HG02884 (cell line): ENCODE measurements around the gene ULBP1.
A peak's percentile ranks its signal among the peaks of the same experiment; 100 is the strongest.
"Not testable (repeated sequence)": the region's sequence is repeated elsewhere in the genome, so short reads cannot be mapped to it uniquely, and the experiment has no call there.

ENCODE experiments used
- ATAC-seq: cut with Tn5 transposase; IDR thresholded peaks from one replicate; pipeline ENCODE4 v1.9.1; 2021; ENCODE audit warnings: mild to moderate bottlenecking, moderate library complexity; ENCODE audit not compliant: unreplicated experiment

Gene ULBP1

DNA sequence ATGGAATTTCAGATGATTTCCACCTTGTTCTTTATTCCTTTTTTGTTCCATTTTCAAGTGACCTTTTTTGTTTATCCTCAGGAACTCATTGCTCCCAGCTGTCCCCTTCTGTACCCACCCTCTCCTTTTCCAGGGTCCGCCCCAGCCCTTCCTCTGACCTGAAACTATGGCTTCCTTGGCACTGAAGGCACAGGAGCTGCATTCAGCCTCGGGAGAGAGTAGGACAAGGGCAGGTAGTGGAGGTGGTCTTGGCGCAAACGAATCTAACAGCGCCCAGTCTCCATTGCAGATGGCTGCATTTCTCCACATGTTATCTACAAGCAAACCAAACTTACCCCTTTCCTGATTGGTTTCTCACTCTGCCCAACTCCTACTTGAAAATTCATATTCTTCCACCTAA, 30.7 kb upstream of the ULBP1 start:
- ATAC-seq = no peak

DNA sequence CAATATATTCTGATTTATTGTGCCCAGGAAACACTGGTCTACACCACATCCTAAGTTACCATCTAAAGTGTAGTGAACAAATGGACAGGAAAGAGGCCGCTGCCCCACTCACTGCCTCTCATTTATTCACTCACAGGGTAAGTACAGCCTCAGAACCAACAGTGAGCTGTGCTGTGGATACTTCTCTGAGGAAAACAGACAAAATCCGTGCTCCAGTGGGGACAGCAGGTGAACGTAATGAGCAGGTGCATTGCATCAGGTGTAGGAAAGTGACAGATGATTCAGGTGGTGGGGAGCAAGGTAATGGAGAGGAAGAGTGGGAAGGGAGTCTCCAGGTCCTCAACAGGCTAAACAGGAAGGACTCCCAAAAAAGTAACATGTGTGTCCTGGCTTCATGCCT, 30.3 kb upstream of the ULBP1 start:
- ATAC-seq = no peak

DNA sequence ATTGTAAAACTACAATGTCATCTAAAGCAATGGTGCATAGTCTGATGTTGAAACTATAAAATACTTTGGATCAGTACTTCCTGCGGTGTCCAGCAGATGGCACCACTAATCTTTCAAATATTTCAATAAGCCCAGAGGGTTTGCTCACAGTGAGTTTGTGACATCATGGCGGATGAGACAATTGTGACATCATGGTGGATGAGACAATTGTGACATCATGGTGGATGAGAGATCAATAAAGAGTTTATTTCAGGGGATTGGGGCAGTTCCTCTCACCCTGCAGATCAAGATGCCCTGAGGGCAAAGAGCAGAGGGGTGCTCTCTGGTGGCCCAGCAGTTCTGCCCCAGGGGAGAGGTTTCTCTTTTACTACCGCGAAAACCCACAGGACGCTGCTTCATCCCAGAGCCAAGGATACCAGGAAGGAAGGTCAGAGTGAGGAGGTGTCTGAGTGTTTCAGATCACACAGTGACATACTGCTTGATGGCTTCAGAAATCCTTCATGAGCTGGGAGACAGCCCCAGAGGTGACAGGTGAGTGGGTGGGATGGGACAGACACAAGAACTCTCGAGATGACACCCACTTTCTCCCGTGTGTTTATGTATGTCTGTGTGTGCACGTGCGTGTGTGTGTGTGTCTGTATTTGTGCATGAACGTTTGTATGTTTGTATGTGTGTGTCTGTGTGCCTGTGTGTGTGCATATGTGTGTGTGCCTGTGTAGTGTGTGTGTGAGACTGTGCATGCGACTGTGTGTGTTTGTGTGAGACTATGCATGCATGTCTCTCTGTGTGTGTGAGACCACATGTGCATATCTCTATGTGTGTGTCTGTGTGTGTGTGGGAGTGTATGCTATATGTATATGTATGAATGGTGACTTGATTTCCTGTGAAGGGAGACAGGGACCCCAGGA, 29.2 kb upstream of the ULBP1 start:
- ATAC-seq = no peak

DNA sequence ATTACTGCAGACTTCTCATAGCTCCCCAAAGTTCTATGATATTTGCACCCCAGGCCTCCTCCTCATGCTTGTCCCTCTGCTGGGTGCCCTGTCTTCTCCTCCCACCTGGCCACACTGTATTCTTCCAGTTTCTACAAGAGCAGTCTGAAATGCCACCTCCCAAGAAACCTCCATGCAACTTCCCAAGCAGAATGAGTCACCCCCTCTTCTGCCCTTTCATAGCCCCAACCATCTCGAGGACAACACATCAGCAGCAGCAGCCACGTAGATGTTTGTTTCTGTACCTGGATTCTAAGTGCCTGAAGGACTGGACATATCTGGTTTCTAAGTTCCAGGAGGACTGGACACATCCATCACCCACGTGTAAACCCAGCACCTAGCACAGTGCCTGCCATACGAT, 28.5 kb upstream of the ULBP1 start:
- ATAC-seq = no peak

DNA sequence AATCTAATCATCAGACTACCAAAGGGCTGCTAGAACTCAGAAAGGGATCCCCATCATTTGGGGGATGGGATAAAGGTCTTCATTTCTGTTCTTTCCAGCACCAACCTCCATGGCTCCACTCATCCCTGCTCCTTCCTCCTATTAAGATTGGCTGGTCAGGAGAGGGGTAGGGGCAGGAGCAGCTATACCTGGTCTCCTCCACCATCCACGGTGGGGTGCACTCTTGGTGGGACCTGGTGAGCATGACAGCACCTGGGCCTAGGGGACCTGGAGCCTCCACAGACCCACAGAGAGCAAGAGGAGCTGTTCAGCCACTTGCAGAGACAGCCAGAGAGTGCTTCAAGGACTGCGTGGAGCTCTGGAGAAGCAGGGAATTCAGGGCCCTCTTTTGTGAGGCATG, 28.1 kb upstream of the ULBP1 start:
- ATAC-seq = no peak

DNA sequence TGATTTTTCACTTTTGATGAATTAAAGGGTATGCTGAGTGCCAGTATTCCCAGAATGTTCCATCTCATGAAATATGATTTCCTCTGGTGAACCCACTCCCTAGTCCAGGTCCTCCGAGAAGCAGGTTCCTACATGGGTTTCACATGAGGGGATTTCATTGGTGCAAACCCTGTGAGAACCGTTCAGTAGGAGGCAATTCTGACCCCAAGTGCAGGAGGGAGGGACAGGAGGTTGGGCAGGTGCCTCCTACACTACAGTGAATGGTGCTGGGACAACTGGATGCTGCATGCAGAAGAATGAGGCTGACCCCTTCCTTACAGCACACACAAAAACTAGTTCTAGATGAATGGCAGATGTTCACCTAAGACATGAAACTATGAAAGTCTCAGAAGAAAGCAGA, 27.0 kb upstream of the ULBP1 start:
- ATAC-seq = no peak

DNA sequence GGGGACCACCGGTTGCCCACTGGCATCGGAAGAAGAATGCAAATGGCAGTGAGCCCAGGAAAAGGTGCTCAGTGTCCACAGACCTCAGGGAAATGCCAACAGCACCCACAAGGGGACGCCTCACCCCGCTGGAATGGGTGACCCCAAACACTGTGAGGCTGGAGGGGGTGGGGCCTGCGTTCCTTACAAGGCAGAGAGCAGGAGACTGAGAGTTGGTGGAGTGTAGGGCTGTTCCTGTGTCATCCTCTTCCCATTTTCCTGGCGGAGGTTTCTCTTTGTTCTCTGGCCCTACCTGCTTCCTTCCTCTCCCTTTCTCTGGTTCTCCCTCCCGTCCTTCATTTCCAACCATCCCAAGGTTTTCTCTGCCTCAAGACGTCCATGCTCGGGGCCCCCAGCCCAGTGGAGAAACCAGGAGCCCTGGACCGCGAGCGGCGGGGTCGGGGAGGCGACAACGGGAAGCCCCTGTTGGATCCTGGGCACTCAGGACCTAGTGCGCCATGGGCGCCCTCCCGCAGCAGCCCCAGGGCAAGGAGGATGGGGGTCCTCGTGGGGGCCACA, 25.7 kb upstream of the ULBP1 start:
- not testable (repeated sequence) for ATAC-seq

DNA sequence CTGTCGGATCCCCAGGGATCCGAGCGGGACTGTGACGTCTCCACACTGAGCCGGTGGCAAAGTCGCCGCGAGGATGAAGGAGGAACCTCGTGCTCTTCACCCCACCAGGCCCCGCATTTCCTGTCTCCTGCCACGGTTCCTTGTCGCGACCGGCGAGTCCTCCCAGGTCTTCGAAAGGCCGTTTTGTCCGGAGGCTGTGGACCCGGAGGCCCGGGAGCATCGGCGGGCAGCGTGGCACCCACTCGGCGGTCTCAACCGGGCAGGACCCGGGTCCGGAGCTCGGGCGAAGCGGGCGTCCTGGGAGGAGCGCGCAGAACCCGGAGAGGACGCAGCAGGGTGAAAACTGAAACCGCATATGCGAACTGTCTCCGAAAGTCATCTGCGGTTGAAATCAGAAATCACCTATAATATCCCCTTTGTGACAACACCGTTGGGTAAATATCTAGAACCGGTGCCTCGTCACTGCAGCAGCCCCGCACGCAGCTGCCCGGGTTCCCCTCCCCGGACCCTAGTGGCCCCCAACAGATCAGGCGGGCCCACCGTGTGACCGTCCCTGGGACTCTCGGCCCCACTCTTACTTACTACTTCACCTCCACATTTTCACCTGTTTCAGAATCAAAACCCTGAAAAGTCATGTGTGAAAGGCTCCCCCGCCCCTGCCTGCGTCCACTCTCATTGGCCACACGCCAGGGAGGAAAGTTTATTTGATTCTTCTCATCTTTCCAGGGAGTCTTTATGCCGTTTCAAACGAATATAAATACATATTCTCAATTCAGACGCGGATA, 25.0 kb upstream of the ULBP1 start:
- ATAC-seq = peak; percentile 64

DNA sequence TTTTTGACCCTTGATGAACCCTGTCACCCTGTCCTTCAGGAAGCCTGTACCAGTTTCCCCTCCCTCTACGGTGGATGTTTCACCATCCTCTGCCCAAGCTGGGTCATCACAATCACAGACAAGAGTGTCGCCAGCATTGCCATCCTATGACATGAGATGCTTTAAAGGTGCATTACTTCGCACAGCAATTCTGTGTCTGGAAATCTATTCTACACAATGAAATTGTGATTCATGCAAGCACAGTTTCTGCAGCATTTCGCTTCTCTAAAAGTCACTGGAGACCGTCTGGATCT, 24.4 kb upstream of the ULBP1 start:
- ATAC-seq = no peak

DNA sequence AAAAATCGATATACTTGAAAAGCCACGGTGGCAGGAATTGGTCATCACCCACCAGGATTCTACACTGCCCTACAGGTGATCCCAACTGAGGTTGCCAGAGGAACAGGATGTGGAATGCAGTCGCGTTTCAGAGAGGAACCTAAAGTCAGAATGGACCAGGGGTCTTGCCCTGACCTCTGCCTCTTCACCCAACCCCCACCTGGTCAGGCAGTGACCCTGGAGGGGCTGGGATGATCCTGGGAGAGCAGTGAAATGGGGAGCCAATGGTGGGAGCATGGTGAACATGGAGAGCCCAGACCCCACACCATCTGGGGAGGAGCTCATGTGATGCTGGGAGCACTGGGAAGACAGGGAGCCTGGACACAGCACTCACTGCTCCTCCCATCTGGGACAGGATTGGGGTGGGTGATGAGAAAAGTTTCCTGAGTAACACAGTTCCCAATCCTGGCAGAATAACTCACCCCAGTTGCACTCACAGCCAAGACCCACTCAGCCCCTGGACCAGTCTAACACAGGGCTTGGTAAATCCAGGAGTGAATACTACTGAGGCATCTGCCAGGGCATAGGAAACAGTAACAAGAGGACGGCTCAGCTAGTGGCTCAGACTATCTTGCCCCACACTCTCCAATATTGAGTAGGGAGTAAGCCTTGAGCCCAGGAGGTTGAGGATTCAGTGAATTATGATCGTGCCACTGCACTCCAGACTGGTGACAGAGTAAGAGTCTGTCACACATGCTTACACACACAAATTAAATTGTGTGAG, 23.7 kb upstream of the ULBP1 start:
- ATAC-seq = no peak

DNA sequence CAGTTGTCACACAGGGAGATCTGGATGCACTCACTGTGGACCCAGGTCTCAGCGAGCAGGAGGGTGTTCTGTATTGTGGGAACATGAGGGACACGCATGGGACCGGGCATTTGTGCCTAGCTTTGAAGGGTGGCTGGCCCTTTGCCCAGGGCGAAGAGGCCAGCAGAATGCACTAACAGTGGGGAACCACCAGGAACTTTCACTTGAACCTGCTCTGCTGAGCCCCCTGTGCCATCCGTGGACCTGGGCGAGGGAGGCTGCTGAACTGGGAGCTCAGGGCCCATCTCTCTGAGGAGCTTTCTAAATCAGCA, 23.1 kb upstream of the ULBP1 start:
- ATAC-seq = no peak

DNA sequence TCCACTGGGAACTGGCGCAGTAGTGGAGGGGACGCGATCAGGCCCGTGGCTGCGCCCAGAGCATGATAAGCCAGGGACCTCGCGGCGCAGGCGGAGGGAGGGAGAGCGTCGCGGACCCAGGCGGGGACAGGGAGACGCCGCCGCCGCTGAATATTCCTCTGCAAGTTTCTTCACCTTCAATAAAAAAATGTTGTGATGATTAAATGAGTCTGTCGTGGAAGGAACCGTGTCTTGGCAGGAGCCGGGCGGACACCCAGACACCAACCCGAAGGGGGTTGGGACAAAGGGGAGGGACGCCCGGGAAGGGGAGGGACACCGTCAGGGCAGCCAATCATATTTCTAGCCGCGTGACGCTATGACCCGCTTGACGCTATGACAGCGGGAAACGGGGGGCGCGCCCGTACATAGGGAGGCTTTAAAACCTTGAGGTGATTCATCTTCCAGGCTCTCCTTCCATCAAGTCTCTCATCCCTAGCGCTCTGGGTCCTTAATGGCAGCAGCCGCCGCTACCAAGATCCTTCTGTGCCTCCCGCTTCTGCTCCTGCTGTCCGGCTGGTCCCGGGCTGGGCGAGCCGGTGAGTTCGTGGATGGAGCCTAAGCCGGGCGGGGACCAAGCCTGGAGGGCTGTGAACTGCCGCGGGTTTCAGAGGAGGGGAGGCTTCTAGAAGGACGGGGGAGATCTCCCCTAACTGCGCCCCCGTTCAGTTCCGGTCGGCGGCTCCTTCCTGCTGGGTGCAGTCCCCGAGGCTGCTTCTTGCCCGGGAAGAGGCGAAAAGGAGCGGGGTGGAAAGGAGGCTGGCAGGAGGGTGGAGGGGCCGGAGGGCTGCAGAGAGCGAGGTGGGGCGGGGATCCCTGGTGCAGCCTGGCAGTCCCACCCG, 21.9 kb upstream of the ULBP1 start, which contains the start of gene ULBP2:
Gene ULBP2 (plus strand): TSS at position 432 of the 878 bp plus-strand sequence. CDS start 59 bp downstream, at position 491.
- peak; percentile 55 for ATAC-seq

DNA sequence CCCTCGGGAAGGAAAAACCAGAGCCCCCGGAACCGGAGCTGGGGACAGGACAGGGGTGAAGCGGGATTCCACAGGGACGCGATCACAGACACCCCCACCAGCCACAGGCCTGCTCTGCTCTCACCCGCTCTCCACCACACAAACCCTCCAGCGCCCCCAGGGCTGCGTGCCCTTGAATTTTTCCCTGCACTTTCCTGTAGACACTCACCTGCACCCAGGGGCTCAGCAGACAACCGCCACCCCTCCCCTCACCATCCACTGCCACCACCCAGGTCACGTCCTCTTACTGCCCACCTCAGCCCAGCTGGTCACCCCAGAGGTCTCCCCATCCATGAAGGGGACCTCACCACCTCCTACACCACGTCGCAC, 21.3 kb upstream of the ULBP1 start:
- no peak for ATAC-seq

DNA sequence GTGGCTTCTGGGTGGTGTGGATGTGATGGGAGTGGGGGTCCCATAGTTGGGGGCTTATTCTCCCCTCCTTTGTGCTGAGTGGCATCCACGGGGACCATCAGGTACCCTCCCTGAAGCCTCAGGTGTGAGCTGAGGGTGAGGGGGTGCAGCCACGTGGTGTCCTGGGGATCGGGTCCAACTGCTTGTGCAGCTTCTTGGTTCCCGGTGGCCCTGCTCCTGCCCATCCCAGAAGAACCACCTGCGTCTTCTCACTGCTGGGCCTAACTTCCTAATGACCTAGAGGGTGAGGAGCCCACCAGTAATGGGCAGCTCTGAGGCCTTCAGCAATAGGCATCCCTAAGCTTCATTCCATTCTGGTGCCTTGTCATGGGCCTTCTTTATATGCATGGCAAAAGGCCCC, 20.4 kb upstream of the ULBP1 start:
- ATAC-seq = not testable (repeated sequence)

DNA sequence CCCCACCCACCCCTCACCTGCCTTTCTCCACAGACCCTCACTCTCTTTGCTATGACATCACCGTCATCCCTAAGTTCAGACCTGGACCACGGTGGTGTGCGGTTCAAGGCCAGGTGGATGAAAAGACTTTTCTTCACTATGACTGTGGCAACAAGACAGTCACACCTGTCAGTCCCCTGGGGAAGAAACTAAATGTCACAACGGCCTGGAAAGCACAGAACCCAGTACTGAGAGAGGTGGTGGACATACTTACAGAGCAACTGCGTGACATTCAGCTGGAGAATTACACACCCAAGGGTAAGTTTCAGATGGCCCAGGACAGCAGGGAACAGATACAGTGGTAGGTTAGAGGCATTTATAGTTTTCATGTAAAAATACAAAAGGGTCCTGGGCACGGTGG, 18.5 kb upstream of the ULBP1 start:
- ATAC-seq = not testable (repeated sequence)

DNA sequence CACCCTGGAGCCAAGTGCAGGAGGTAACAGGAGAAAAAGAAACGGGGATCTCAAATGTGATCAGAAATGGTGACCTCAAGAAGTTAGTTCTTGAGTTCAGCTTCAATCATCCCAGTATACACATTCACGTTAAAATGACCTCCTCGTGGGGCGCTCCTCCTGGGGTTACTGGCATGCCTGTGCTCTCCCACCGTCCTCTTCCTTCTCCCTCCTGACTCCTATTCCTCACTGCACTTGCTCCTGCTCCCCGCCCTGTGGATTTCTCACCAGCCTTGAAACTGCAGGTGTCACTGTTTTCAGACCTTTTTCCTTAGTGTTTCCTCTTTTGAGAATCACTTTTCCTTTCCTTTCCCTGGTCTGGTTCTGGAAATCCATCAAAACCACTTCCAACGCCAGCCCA, 17.1 kb upstream of the ULBP1 start:
- not testable (repeated sequence) for ATAC-seq

DNA sequence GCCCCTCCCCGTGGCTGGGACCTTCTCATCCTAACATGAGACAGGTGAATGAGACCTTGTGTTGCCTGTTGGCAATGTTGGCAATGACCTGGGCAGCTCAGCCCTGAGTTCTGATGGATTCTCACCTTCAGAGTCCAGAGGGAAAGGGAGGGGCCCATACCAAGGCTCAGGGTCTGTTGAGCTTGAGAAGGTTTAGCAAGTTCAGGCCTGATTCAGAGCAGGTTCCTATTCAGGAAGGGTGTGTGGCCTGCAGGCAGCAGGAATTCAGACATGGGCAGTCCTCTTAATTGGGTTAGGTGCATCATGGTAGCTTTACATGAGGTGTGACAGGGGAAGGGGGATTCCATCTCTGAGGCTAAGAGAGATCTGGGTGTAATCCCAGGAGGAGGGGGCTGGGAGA, 16.2 kb upstream of the ULBP1 start:
- not testable (repeated sequence) for ATAC-seq

DNA sequence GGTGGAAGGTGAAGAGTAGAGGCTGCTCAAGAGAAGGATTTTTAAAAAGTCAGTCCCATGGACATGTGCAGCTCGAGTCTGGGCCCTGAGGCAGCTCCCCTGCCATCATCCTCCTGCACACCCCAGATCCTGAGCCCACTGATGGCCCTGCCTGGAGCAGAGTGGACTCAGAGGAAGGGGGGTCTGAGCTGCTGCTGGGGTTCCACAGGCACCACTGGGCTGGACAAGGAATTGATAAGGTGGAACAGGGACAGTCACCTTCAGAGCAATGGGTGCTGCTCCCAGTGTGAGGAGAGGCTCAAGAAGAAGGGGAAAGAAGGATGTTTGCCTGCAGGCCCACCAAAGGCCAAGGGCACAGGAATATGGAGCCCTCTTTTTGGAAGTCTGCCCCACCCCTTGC, 15.7 kb upstream of the ULBP1 start:
- no peak for ATAC-seq

DNA sequence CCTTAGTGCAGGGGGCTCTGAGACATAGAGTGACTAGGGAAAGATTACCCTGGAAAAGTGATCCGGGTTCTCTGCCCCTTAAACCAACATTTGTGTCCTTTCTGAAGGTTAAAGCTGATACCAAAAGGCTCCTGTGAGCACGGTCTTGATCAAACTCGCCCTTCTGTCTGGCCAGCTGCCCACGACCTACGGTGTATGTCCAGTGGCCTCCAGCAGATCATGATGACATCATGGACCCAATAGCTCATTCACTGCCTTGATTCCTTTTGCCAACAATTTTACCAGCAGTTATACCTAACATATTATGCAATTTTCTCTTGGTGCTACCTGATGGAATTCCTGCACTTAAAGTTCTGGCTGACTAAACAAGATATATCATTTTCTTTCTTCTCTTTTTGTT, 15.1 kb upstream of the ULBP1 start:
- no peak for ATAC-seq

DNA sequence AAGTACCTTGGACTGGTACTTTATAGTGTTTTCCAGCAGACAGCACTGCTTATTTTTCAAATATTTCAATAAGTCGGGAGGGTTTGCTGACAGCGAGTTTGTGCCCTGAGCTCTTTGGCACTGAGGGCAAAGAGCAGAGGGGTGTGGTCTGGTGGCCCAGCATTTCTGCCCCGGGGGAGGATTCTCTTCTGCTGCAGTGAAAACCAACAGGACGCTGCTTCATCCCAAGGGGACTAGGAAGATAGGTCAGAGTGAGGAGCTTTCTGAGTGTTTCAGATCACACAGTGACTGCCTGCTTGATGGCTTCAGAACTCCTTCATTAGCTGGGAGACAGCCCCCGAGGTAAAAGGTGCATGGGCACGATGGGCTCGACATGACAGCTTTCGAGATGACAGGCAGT, 13.3 kb upstream of the ULBP1 start:
- no peak for ATAC-seq
